ENCODE data around the gene USP44.
A peak's percentile ranks its signal among the peaks of the same experiment; 100 is the strongest.
"Not testable (repeated sequence)": the region's sequence is repeated elsewhere in the genome, so short reads cannot be mapped to it uniquely, and the experiment has no call there.

The USP44 gene

DNA sequence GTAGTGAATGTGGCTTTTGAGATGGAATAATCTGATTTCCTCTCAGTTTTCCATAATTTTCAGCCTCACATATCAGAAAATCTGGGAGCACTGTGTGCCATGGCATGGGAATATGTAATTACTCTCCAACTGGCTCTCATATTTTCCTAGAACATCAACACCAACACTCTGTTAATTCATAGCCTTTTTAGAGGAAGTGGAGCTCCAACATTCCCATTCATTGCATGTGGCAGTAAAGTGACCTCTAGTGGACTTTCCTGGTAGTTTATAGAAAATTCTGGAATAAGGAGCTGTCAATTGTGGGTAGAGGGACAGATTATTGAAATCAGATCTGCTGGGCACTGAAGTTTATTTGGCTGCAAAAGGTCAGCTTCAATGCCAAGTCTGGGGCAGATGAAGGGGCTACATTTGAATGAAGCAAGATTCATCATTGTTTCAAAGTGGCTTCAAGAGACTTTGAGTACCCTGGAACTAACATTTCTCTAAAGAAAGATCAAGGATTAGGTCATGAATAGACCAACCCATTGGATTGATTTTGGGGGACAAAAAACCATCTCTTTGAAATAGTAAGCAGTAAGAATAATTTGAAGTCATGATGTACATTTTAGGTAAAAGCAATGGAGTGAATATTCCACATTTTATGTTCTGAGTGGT, 23.6 kb upstream of the USP44 start:
- Histone ChIP-seq H3K9me3 (ENCODE audit: control insufficient read depth, low read length) (no peaks in the 10 kb centered on the region), H3K4me1 (no peaks in the 10 kb centered on the region), H3K4me3 (ENCODE audit: low read depth, low read length) (no peak overlapping the region), H3K79me2 (no peaks in the 10 kb centered on the region), H3K9ac (no peak overlapping the region), H2AFZ (no peak overlapping the region), H3K36me3 (ENCODE audit: control insufficient read depth, insufficient read depth, low read length) (no peaks in the 10 kb centered on the region), H3K27me3 (ENCODE audit: control insufficient read depth, insufficient read depth, low read length) (no peaks in the 10 kb centered on the region), H3K27ac (no peak overlapping the region), H3K4me2 (ENCODE audit: low read length) (no peak overlapping the region)
- TF ChIP-seq, protein P1, sequence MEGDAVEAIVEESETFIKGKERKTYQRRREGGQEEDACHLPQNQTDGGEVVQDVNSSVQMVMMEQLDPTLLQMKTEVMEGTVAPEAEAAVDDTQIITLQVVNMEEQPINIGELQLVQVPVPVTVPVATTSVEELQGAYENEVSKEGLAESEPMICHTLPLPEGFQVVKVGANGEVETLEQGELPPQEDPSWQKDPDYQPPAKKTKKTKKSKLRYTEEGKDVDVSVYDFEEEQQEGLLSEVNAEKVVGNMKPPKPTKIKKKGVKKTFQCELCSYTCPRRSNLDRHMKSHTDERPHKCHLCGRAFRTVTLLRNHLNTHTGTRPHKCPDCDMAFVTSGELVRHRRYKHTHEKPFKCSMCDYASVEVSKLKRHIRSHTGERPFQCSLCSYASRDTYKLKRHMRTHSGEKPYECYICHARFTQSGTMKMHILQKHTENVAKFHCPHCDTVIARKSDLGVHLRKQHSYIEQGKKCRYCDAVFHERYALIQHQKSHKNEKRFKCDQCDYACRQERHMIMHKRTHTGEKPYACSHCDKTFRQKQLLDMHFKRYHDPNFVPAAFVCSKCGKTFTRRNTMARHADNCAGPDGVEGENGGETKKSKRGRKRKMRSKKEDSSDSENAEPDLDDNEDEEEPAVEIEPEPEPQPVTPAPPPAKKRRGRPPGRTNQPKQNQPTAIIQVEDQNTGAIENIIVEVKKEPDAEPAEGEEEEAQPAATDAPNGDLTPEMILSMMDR (IDR thresholded peaks at IDR 0.05), result peak; percentile 45

DNA sequence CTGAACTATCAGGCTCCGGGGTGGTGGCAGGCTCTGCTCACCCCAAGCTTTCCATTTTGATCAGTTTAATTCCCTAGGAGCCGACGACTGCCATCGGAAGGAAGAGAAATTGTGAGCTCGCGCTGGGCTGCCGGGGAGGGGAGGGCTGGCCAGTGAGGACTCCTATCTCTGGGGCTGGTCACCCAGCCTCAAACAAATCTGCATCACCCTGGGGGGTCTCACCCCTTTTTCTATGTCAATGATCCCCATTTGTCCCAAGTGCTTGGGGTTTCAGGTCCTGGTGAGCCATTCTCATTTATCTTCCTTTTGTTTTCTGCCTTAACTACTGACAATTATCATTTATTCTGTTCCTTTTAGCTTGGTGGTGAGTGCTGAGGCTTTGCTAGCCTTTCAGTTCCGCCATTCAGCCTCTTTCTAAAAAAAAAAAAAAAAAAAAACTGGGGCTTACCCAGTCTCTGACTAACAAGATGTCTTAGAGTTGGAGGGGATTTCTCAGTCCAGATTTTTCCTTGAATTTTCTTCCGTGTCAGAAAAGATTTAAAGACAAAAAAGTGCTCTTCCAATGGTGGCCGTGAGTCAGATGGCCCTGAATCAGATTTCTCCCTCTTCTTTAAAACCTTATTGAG, 22.8 kb upstream of the USP44 start:
- no peak overlapping the region for H3K4me2 ChIP-seq (ENCODE audit: low read length)

DNA sequence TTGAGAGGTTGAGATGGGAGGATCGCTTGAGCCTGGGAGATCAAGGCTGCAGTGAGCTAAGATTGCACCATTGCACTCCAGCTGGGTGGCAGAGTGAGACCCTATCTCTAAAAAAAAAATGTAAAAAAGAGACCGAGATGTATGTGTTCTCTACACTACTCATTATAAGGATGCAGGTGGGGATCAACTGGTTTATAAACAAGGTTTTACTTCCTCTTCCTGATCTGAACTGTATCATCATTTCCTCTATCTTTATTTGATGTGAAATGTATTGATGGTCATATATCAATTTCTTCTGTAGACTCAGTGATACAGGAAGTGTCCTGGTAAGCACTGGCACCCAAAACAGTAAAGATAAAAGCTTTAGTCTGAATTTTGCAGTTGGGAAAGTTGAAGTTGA, 20.1 kb upstream of the USP44 start:
- H3K9ac ChIP-seq, result no peak overlapping the region
- no peak overlapping the region for H2AFZ ChIP-seq
- no peak overlapping the region for H3K4me2 ChIP-seq (ENCODE audit: low read length)
- H3K9me3 ChIP-seq (ENCODE audit: control insufficient read depth, low read length), result no peaks in the 10 kb centered on the region
- H3K27ac ChIP-seq, result no peak overlapping the region
- TF ChIP-seq, protein P1 (IDR thresholded peaks at IDR 0.05), result no peak
- H3K27me3 ChIP-seq (ENCODE audit: control insufficient read depth, insufficient read depth, low read length), result no peaks in the 10 kb centered on the region
- H3K79me2 ChIP-seq, result no peaks in the 10 kb centered on the region
- no peak overlapping the region for H3K4me3 ChIP-seq (ENCODE audit: low read depth, low read length)
- H3K36me3 ChIP-seq (ENCODE audit: control insufficient read depth, insufficient read depth, low read length), result no peaks in the 10 kb centered on the region
- H3K4me1 ChIP-seq, result no peaks in the 10 kb centered on the region

More for the DNA sequence above, 22.8 kb upstream of the USP44 start:
- H3K79me2 ChIP-seq, result no peaks in the 10 kb centered on the region
- H3K9ac ChIP-seq, result no peak overlapping the region
- H3K4me3 ChIP-seq (ENCODE audit: low read depth, low read length), result no peak overlapping the region
- no peak overlapping the region for H3K27ac ChIP-seq
- no peaks in the 10 kb centered on the region for H3K36me3 ChIP-seq (ENCODE audit: control insufficient read depth, insufficient read depth, low read length)
- TF ChIP-seq, protein P1 (IDR thresholded peaks at IDR 0.05), result no peak
- H2AFZ ChIP-seq, result no peak overlapping the region
- H3K9me3 ChIP-seq (ENCODE audit: control insufficient read depth, low read length), result no peaks in the 10 kb centered on the region
- no peaks in the 10 kb centered on the region for H3K27me3 ChIP-seq (ENCODE audit: control insufficient read depth, insufficient read depth, low read length)
- no peaks in the 10 kb centered on the region for H3K4me1 ChIP-seq

DNA sequence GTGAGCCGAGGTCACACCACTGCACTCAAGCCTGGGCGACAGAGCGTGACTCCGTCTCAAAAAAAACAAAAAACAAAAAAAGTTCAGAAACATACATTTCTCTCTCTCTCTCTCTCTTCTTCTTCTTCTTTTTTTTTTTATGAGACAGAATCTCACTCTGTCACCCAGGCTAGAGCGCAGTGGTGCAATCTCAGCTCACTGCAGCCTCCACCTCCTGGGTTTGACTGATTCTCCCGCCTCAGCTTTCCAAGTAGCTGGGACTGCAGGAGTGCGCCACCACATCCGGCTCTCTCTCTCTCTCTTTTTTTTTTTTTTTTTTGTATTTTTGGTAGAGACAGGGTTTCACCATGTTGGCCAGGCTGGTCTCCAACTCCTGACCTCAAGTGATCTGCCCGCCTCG, 16.8 kb upstream of the USP44 start:
- not testable (repeated sequence) for H3K9ac ChIP-seq; H3K27ac ChIP-seq; H3K4me1 ChIP-seq; H3K79me2 ChIP-seq; H3K4me3 ChIP-seq (ENCODE audit: low read depth, low read length); H3K4me2 ChIP-seq (ENCODE audit: low read length); H2AFZ ChIP-seq; H3K27me3 ChIP-seq (ENCODE audit: control insufficient read depth, insufficient read depth, low read length); H3K36me3 ChIP-seq (ENCODE audit: control insufficient read depth, insufficient read depth, low read length); H3K9me3 ChIP-seq (ENCODE audit: control insufficient read depth, low read length)

DNA sequence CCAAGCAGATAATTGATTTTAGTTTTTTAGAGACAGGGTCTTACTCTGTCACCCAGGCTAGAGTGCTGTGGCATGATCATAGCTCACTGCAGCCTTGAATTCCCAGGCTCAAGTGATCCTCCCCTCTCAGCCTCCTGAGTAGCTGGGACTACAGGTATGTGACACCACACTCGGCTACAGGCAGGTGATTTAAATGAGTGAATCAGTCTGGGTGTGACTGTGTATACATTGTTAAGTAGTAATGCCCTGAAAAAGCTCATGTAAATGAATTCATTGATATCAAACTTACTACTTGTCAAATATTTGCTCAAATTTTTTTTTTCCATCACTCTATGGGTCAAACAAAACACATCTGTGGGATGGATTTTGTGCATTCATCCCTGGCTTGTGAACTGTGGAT, 6.3 kb upstream of the USP44 start:
- no peak overlapping the region for H3K27ac ChIP-seq
- H3K79me2 ChIP-seq, result no peaks in the 10 kb centered on the region
- H3K9me3 ChIP-seq (ENCODE audit: control insufficient read depth, low read length), result no peaks in the 10 kb centered on the region
- TF ChIP-seq, protein P1 (IDR thresholded peaks at IDR 0.05), result no peak
- H3K4me2 ChIP-seq (ENCODE audit: low read length), result no peak overlapping the region
- no peaks in the 10 kb centered on the region for H3K4me1 ChIP-seq
- H3K9ac ChIP-seq, result no peak overlapping the region
- no peaks in the 10 kb centered on the region for H3K27me3 ChIP-seq (ENCODE audit: control insufficient read depth, insufficient read depth, low read length)
- H3K4me3 ChIP-seq (ENCODE audit: low read depth, low read length), result no peak overlapping the region
- no peaks in the 10 kb centered on the region for H3K36me3 ChIP-seq (ENCODE audit: control insufficient read depth, insufficient read depth, low read length)
- no peak overlapping the region for H2AFZ ChIP-seq
